Renal cortical epithelial cell (primary cell): ENCODE measurements around the gene ACAP1. TPM values are rescaled to one million over a fixed set of nuclear protein-coding genes. Genes with fewer than 3 reads are reported as not detected.
"Not testable (repeated sequence)": the region's sequence is repeated elsewhere in the genome, so short reads cannot be mapped to it uniquely, and the experiment has no call there.

ENCODE experiments used
- DNase-seq: peaks from one replicate; pipeline ENCODE4 v3.0.0-alpha.2; 2011; ENCODE audit warnings: low read depth
- total RNA-seq: library from RNA; depleted of rRNA; stranded (reverse); fragments of >200 nt; gene quantifications from 2 replicates; pipeline ENCODE4 v1.2.3, GENCODE V29; 2014

Gene ACAP1
- total RNA-seq, 1 donor from 2014 or later: 0.20 TPM

DNA sequence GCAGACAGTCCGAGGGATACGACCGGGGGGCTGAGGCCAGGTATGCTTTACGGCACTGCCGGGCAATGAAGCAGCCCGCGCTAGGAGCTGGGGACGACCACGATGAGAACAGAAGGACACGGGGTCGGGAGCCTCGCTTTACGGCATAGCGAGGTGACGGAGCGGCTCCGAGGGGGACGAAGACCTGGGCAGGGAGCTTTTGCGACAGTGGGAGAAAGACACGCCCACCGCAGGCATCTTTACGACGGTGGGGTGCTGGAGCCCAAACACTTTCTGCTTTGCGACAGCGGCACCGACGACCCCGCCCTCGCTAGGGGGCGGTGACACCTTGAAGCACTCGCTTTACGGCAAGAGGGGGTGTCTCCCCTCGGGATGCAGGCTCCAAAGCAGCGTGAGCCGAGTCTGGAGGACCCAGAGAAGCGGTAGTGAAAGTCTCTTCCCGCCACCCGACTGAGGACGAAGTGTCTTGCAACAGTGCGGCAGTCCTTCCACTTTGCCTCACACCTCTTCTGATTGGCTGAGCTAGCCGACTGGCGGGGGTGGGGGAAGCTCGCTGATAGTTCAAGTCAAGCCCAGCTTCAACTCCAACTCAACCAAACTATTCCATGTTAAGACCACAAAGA, 6.8 kb upstream of the ACAP1 start:
- DNase-seq: peak; percentile 97

GRCh38 chr17:7329997-7330637, 6.2 kb upstream of the ACAP1 start:
- peak; percentile 68 for DNase-seq

GRCh38 chr17:7330638-7331015, 5.7 kb upstream of the ACAP1 start:
- DNase-seq: no peak

- no peak for DNase-seq
Measured at GRCh38 chr17:7332111-7332510, 4.2 kb upstream of the ACAP1 start.

- not testable (repeated sequence) for DNase-seq
Measured at GRCh38 chr17:7332600-7333069, 3.7 kb upstream of the ACAP1 start.

DNA sequence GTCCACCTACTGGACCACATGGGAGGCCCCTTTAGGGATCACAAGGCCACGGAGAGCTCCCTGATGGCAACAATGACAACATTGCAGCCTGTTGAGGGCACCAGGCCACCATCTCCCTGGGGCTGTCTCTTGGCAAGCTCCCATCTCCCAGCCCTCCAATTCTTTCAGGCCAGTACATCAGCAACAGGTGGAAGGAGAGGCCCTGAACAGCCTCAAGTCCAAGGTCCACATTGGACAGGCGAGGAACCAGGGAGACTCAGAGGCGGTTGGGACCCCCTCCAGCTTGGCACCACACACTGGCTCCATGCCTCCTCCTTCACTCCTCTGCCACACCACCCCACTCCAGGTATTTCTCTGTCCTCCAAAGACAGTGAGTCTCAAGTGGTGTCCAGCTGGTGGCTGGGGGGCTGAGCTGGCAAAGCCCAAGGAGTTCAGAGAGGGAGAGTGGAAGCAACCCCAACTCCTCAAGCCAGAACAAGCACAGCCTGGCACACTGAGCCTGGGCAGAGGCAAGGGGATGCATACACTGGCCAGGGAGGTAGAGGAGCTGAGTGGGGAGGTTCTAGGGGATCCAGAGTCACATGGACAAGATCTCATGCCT, 1.3 kb upstream of the ACAP1 start:
- DNase-seq: no peak

GRCh38 chr17:7335765-7336164, 564 bp upstream of the ACAP1 start:
- not testable (repeated sequence) for DNase-seq

- not testable (repeated sequence) for DNase-seq
Measured at GRCh38 chr17:7337600-7337999, 1.3 kb downstream of the ACAP1 start.

DNA sequence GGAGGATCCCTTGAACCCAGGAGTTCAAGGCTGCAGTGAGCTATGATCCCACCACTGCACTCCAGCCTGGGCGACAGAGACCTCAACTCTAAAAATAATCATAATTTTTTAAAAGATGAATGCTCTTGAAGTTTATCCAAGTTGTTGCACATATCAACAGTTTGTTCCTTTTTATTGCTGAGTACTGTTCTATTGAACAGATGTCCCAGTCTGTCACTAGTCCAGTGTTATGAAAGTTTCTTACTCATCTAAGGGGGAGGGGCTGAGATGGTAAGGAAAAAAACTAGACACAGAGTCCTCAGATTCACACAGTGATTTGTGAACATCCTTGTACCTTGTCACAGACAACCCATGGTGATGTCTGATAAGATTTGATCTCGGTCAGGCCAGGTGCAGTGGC, 3.9 kb downstream of the ACAP1 start:
- no peak for DNase-seq

- DNase-seq: no peak
Measured at GRCh38 chr17:7341842-7342241, 5.5 kb downstream of the ACAP1 start.

DNA sequence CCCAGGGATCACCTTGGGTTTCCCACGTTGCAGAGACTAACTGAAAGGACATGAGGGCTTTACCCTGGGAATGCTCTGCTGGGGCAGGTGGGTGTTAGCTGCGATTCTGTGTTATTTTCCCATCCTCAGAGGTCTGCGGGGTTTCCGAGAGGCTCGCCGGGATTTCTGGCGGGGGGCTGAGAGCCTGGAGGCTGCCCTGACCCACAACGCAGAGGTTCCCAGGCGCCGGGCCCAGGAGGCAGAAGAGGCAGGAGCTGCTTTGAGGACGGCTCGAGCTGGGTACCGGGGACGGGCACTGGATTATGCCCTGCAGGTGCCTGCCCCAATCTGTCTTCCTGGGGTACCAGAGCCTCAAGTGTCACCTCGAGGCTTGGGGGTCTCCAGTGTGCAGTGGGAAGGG, 6.9 kb downstream of the ACAP1 start:
- DNase-seq: no peak

GRCh38 chr17:7346761-7347614, 10.7 kb downstream of the ACAP1 start:
- DNase-seq: no peak

DNA sequence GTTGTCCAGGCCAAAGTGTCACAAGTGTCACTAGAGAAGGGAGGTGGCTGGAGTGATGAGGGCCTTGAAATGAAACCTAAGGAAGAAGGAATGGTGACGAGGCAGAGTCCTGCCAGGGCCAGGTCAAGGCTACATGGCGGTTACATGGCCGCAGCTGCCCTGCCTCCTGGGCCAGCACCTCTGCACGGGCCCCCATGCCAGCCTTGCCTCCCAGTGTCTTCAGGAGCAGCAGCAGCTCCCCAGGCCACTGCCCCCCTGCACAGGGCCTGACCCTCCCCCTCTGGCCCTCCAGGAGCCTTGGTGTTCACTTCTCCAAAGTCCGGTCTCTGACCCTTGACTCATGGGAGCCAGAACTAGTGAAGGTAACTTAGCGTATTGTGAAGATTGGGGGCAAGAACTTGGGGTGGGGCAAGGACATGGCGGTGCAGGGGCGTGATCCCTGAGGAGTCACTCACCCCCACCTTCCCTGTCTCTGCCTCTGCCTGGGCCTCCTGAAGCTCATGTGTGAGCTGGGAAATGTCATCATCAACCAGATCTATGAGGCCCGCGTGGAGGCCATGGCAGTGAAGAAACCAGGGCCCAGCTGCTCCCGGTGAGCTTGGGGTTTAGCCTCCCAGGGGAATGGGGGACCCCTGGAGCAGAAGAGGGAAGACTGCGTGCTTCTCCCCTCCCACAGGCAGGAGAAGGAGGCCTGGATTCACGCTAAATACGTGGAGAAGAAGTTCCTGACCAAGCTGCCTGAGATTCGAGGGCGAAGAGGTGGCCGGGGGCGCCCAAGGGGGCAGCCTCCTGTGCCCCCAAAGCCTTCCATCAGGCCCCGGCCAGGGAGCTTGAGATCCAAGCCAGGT, 11.5 kb downstream of the ACAP1 start:
- DNase-seq: no peak

GRCh38 chr17:7348478-7349242, 12.3 kb downstream of the ACAP1 start:
- DNase-seq: no peak

- peak; percentile 70 for DNase-seq
Measured at GRCh38 chr17:7351665-7352502, 15.6 kb downstream of the ACAP1 start, which contains the start of gene KCTD11. KCTD11 (plus strand) TSS chr17:7352162.

- no peak for DNase-seq
Measured at GRCh38 chr17:7352503-7352889, 16.2 kb downstream of the ACAP1 start.

GRCh38 chr17:7352910-7353635, 16.7 kb downstream of the ACAP1 start:
- no peak for DNase-seq

- no peak for DNase-seq
Measured at GRCh38 chr17:7354262-7354843, 18.0 kb downstream of the ACAP1 start.

- no peak for DNase-seq
Measured at GRCh38 chr17:7355053-7355452, 18.7 kb downstream of the ACAP1 start, which contains the start of gene TMEM95. TMEM95 (plus strand) TSS chr17:7355156; CDS start chr17:7355205, 49 bp downstream.
